ENCODE results near the gene NDC1. TPM values are rescaled to one million over a fixed set of nuclear protein-coding genes. Genes with fewer than 3 reads are reported as not detected.

Gene NDC1
- total RNA-seq, 2 experiments from 2014 or later: 27.8 to 28.6 TPM

GRCh38 chr1:53729456-53730223, 108.5 kb downstream of the NDC1 start:
- no peak for DNase-seq
- no peak overlapping the region for H3K27ac Mint-ChIP-seq
- H3K4me1 Mint-ChIP-seq (ENCODE audit: low read depth): no peaks in the 10 kb centered on the region
- H3K36me3 Mint-ChIP-seq (ENCODE audit: low read depth): no peaks in the 10 kb centered on the region
- ATAC-seq: no peak
- H3K9me3 Mint-ChIP-seq (ENCODE audit: insufficient read depth): no peaks in the 10 kb centered on the region
- no peak overlapping the region for H3K4me3 Mint-ChIP-seq
- H3K27me3 Mint-ChIP-seq (ENCODE audit: low read depth): peaks cover 22% of the 10 kb centered on the region
- ChIA-PET CTCF (interaction anchor here (0.8 kb wide), 1 partner anchor 257 kb away, joined by 3 read pairs; no protein-coding TSS in a partner anchor), POLR2A (no interaction called here)

GRCh38 chr1:53728702-53729455, 109.2 kb downstream of the NDC1 start:
- no peak overlapping the region for H3K4me3 Mint-ChIP-seq
- POLR2A ChIA-PET: no interaction called here
- H3K27ac Mint-ChIP-seq: no peak overlapping the region
- no peaks in the 10 kb centered on the region for H3K36me3 Mint-ChIP-seq (ENCODE audit: low read depth)
- CTCF ChIA-PET: interaction anchor here (1.0 kb wide), 1 partner anchor 12 kb away, joined by 3 read pairs; no protein-coding TSS in a partner anchor
- ATAC-seq (no peak), DNase-seq (no peak)
- no peaks in the 10 kb centered on the region for H3K9me3 Mint-ChIP-seq (ENCODE audit: insufficient read depth)
- no peaks in the 10 kb centered on the region for H3K4me1 Mint-ChIP-seq (ENCODE audit: low read depth)
- H3K27me3 Mint-ChIP-seq (ENCODE audit: low read depth): peaks cover 17% of the 10 kb centered on the region

- POLR2A ChIA-PET: no interaction called here
Observed at GRCh38 chr1:53728196-53728595, 109.9 kb downstream of the NDC1 start.

GRCh38 chr1:53727461-53728092, 110.5 kb downstream of the NDC1 start:
- H3K4me1 Mint-ChIP-seq (ENCODE audit: low read depth): no peaks in the 10 kb centered on the region
- ATAC-seq (no peak), DNase-seq (no peak)
- CTCF ChIA-PET: interaction anchor here (1.0 kb wide), 1 partner anchor 28 kb away, joined by 3 read pairs; no protein-coding TSS in a partner anchor
- H3K27ac Mint-ChIP-seq: no peak overlapping the region
- H3K4me3 Mint-ChIP-seq: no peak overlapping the region
- POLR2A ChIA-PET: no interaction called here
- H3K27me3 Mint-ChIP-seq (ENCODE audit: low read depth): peaks cover 10% of the 10 kb centered on the region
- no peaks in the 10 kb centered on the region for H3K9me3 Mint-ChIP-seq (ENCODE audit: insufficient read depth)
- no peaks in the 10 kb centered on the region for H3K36me3 Mint-ChIP-seq (ENCODE audit: low read depth)

More at GRCh38 chr1:53728196-53728595, 109.9 kb downstream of the NDC1 start:
- DNase-seq (no peak), ATAC-seq (no peak)
- Mint-ChIP-seq H3K9me3 (ENCODE audit: insufficient read depth) (no peaks in the 10 kb centered on the region), H3K27ac (no peak overlapping the region), H3K4me1 (ENCODE audit: low read depth) (no peaks in the 10 kb centered on the region), H3K36me3 (ENCODE audit: low read depth) (no peaks in the 10 kb centered on the region), H3K4me3 (no peak overlapping the region), H3K27me3 (ENCODE audit: low read depth) (peaks cover 11% of the 10 kb centered on the region)
- CTCF ChIA-PET: interaction anchor here (1.0 kb wide), 2 partner anchors 13 to 28 kb away, joined by 3 read pairs; no protein-coding TSS in a partner anchor

- CTCF ChIA-PET: no interaction called here
- POLR2A ChIA-PET: interaction anchor here (0.7 kb wide), 1 partner anchor 1073 kb away, joined by 3 read pairs; no protein-coding TSS in a partner anchor
Observed at GRCh38 chr1:53726009-53726600, 112.0 kb downstream of the NDC1 start.

GRCh38 chr1:53725238-53725689, 112.8 kb downstream of the NDC1 start:
- Mint-ChIP-seq H3K36me3 (ENCODE audit: low read depth) (no peaks in the 10 kb centered on the region), H3K4me1 (ENCODE audit: low read depth) (no peaks in the 10 kb centered on the region), H3K9me3 (ENCODE audit: insufficient read depth) (no peaks in the 10 kb centered on the region), H3K27me3 (ENCODE audit: low read depth) (peaks cover 2% of the 10 kb centered on the region), H3K4me3 (no peak overlapping the region), H3K27ac (no peak overlapping the region)
- DNase-seq (no peak), ATAC-seq (no peak)
- POLR2A ChIA-PET: interaction anchor here (0.6 kb wide), 1 partner anchor 1613 kb away, joined by 3 read pairs; no protein-coding TSS in a partner anchor
- CTCF ChIA-PET: no interaction called here

More at GRCh38 chr1:53726009-53726600, 112.0 kb downstream of the NDC1 start:
- no peaks in the 10 kb centered on the region for H3K4me1 Mint-ChIP-seq (ENCODE audit: low read depth)
- ATAC-seq: no peak
- no peaks in the 10 kb centered on the region for H3K36me3 Mint-ChIP-seq (ENCODE audit: low read depth)
- H3K9me3 Mint-ChIP-seq (ENCODE audit: insufficient read depth): no peaks in the 10 kb centered on the region
- no peak overlapping the region for H3K27ac Mint-ChIP-seq
- no peak for DNase-seq
- H3K27me3 Mint-ChIP-seq (ENCODE audit: low read depth): peaks cover 3% of the 10 kb centered on the region
- H3K4me3 Mint-ChIP-seq: no peak overlapping the region

GRCh38 chr1:53722025-53722424, 116.1 kb downstream of the NDC1 start:
- Mint-ChIP-seq H3K4me3 (no peak overlapping the region), H3K9me3 (ENCODE audit: insufficient read depth) (no peaks in the 10 kb centered on the region), H3K27me3 (ENCODE audit: low read depth) (peaks cover 8% of the 10 kb centered on the region), H3K27ac (no peak overlapping the region), H3K4me1 (ENCODE audit: low read depth) (no peaks in the 10 kb centered on the region), H3K36me3 (ENCODE audit: low read depth) (no peaks in the 10 kb centered on the region)
- no peak for DNase-seq
- ATAC-seq: no peak
- ChIA-PET CTCF (interaction anchor here (0.6 kb wide), 1 partner anchor 1033 kb away, joined by 3 read pairs; no protein-coding TSS in a partner anchor), POLR2A (no interaction called here)

- DNase-seq: no peak
- Mint-ChIP-seq H3K27me3 (ENCODE audit: low read depth) (peaks cover 8% of the 10 kb centered on the region), H3K36me3 (ENCODE audit: low read depth) (no peaks in the 10 kb centered on the region), H3K27ac (no peak overlapping the region), H3K4me1 (ENCODE audit: low read depth) (no peaks in the 10 kb centered on the region), H3K9me3 (ENCODE audit: insufficient read depth) (no peaks in the 10 kb centered on the region), H3K4me3 (no peak overlapping the region)
- CTCF ChIA-PET: interaction anchor here (0.6 kb wide), 1 partner anchor 1034 kb away, joined by 3 read pairs; no protein-coding TSS in a partner anchor
- POLR2A ChIA-PET: no interaction called here
- ATAC-seq: no peak
Observed at GRCh38 chr1:53721088-53721487, 117.0 kb downstream of the NDC1 start.

GRCh38 chr1:53719469-53719868, 118.6 kb downstream of the NDC1 start:
- no peak for DNase-seq
- H3K4me1 Mint-ChIP-seq (ENCODE audit: low read depth): no peaks in the 10 kb centered on the region
- no peak for ATAC-seq
- no peaks in the 10 kb centered on the region for H3K9me3 Mint-ChIP-seq (ENCODE audit: insufficient read depth)
- CTCF ChIA-PET: no interaction called here
- no peak overlapping the region for H3K4me3 Mint-ChIP-seq
- no peak overlapping the region for H3K27ac Mint-ChIP-seq
- no peaks in the 10 kb centered on the region for H3K36me3 Mint-ChIP-seq (ENCODE audit: low read depth)
- POLR2A ChIA-PET: no interaction called here
- peaks cover 8% of the 10 kb centered on the region for H3K27me3 Mint-ChIP-seq (ENCODE audit: low read depth)

- Mint-ChIP-seq H3K4me3 (no peak overlapping the region), H3K27me3 (ENCODE audit: low read depth) (peaks cover 8% of the 10 kb centered on the region), H3K27ac (no peak overlapping the region), H3K4me1 (ENCODE audit: low read depth) (no peaks in the 10 kb centered on the region), H3K9me3 (ENCODE audit: insufficient read depth) (no peaks in the 10 kb centered on the region), H3K36me3 (ENCODE audit: low read depth) (no peaks in the 10 kb centered on the region)
- ChIA-PET CTCF (no interaction called here), POLR2A (no interaction called here)
- ATAC-seq (no peak), DNase-seq (no peak)
Observed at GRCh38 chr1:53718443-53718842, 119.7 kb downstream of the NDC1 start.

GRCh38 chr1:53717025-53717804, 120.9 kb downstream of the NDC1 start:
- Mint-ChIP-seq H3K4me3 (no peak overlapping the region), H3K4me1 (ENCODE audit: low read depth) (no peaks in the 10 kb centered on the region), H3K27ac (no peak overlapping the region), H3K27me3 (ENCODE audit: low read depth) (peaks cover 8% of the 10 kb centered on the region), H3K9me3 (ENCODE audit: insufficient read depth) (no peaks in the 10 kb centered on the region), H3K36me3 (ENCODE audit: low read depth) (no peaks in the 10 kb centered on the region)
- ATAC-seq (no peak), DNase-seq (no peak)
- ChIA-PET POLR2A (no interaction called here), CTCF (no interaction called here)

Data from activated CD8-positive, alpha-beta T cell treated with anti-CD3 and anti-CD28 coated beads, Interleukin-2, amount 10 ng/mL, durations not matched to agents 7 days and 5 days (primary cell).